IPS-NIHi11 (cell line): ENCODE results near the gene TPD52L1.

Experiments
- DNase-seq: peaks from one replicate; pipeline ENCODE4 v3.0.0; 2012; ENCODE audit warnings: mixed read lengths, low spot score

The TPD52L1 gene

GRCh38 chr6:125182237-125183008 lies 28.9 kb downstream of the TPD52L1 start:
- DNase-seq = no peak

- no peak for DNase-seq
These were observed 29.8 kb downstream of the TPD52L1 start for GRCh38 chr6:125183391-125183790.

GRCh38 chr6:125188037-125188436 lies 34.5 kb downstream of the TPD52L1 start:
- no peak for DNase-seq

GRCh38 chr6:125188594-125189203 lies 35.1 kb downstream of the TPD52L1 start:
- no peak for DNase-seq

- DNase-seq = no peak
These were observed 35.9 kb downstream of the TPD52L1 start for GRCh38 chr6:125189494-125189893.

GRCh38 chr6:125190667-125191066 lies 37.1 kb downstream of the TPD52L1 start:
- no peak for DNase-seq

GRCh38 chr6:125191916-125192609 lies 38.5 kb downstream of the TPD52L1 start:
- DNase-seq = peak; percentile 75

- DNase-seq = no peak
These were observed 39.0 kb downstream of the TPD52L1 start for GRCh38 chr6:125192610-125192930.

- no peak for DNase-seq
These were observed 39.6 kb downstream of the TPD52L1 start for GRCh38 chr6:125193208-125193607.

- DNase-seq = no peak
These were observed 41.4 kb downstream of the TPD52L1 start for GRCh38 chr6:125194941-125195340.

GRCh38 chr6:125195526-125195925 lies 42.0 kb downstream of the TPD52L1 start:
- DNase-seq = no peak

- DNase-seq = no peak
These were observed 43.0 kb downstream of the TPD52L1 start for GRCh38 chr6:125196613-125197012.

GRCh38 chr6:125197795-125198269 lies 44.3 kb downstream of the TPD52L1 start:
- DNase-seq = peak; percentile 31

GRCh38 chr6:125198398-125198937 lies 44.9 kb downstream of the TPD52L1 start:
- no peak for DNase-seq

- DNase-seq = no peak
These were observed 47.4 kb downstream of the TPD52L1 start for GRCh38 chr6:125200941-125201340.

- peak; percentile 20 for DNase-seq
These were observed 48.6 kb downstream of the TPD52L1 start for GRCh38 chr6:125201961-125202729.

GRCh38 chr6:125203395-125203794 lies 49.8 kb downstream of the TPD52L1 start:
- no peak for DNase-seq

GRCh38 chr6:125205931-125206330 lies 52.4 kb downstream of the TPD52L1 start:
- DNase-seq = no peak

GRCh38 chr6:125206389-125206788 lies 52.8 kb downstream of the TPD52L1 start:
- no peak for DNase-seq

- no peak for DNase-seq
These were observed 54.4 kb downstream of the TPD52L1 start for GRCh38 chr6:125207956-125208355.

- no peak for DNase-seq
These were observed 55.2 kb downstream of the TPD52L1 start for GRCh38 chr6:125208625-125209249.

- no peak for DNase-seq
These were observed 57.1 kb downstream of the TPD52L1 start for GRCh38 chr6:125210667-125211066.
